Measurements from ENCODE around the gene DCTN4. TPM values are rescaled to one million over a fixed set of nuclear protein-coding genes. Genes with fewer than 3 reads are reported as not detected.
A peak's percentile ranks its signal among the peaks of the same experiment; 100 is the strongest.

DCTN4 gene
- total and polyA plus RNA-seq, 9 of the 15 experiments (the other 6 are each of a cell fraction or from before 2014, with no cell fraction given), result 20.4 to 64.9 (median 49.9) TPM

- TF ChIP-seq, protein P1, sequence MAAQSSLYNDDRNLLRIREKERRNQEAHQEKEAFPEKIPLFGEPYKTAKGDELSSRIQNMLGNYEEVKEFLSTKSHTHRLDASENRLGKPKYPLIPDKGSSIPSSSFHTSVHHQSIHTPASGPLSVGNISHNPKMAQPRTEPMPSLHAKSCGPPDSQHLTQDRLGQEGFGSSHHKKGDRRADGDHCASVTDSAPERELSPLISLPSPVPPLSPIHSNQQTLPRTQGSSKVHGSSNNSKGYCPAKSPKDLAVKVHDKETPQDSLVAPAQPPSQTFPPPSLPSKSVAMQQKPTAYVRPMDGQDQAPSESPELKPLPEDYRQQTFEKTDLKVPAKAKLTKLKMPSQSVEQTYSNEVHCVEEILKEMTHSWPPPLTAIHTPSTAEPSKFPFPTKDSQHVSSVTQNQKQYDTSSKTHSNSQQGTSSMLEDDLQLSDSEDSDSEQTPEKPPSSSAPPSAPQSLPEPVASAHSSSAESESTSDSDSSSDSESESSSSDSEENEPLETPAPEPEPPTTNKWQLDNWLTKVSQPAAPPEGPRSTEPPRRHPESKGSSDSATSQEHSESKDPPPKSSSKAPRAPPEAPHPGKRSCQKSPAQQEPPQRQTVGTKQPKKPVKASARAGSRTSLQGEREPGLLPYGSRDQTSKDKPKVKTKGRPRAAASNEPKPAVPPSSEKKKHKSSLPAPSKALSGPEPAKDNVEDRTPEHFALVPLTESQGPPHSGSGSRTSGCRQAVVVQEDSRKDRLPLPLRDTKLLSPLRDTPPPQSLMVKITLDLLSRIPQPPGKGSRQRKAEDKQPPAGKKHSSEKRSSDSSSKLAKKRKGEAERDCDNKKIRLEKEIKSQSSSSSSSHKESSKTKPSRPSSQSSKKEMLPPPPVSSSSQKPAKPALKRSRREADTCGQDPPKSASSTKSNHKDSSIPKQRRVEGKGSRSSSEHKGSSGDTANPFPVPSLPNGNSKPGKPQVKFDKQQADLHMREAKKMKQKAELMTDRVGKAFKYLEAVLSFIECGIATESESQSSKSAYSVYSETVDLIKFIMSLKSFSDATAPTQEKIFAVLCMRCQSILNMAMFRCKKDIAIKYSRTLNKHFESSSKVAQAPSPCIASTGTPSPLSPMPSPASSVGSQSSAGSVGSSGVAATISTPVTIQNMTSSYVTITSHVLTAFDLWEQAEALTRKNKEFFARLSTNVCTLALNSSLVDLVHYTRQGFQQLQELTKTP (IDR thresholded peaks at IDR 0.05; ENCODE audit: low read depth in 1 of 2, partially characterized antibody in 2 of 2), result no peak
- TF ChIP-seq BACH1 (tag; IDR thresholded peaks at IDR 0.05), result 0 out of 2 replicates have a peak, but pooled peaks have one; percentile 8
- TF ChIP-seq DIDO1 (tag; IDR thresholded peaks at IDR 0.05; ENCODE audit: low read depth), result no peak
- no peak for TF ChIP-seq NR4A1 (CRISPR knock-in tag; IDR thresholded peaks at IDR 0.05)
- 0 out of 2 replicates have a peak, but pooled peaks have one; percentile 11 for TF ChIP-seq NR4A1 (tag; IDR thresholded peaks at IDR 0.05)
- TF ChIP-seq CTCF (IDR thresholded peaks at IDR 0.05 in 2 of 3, conservative IDR thresholded peaks at IDR 0.05 in 1 of 3; ENCODE audit: insufficient read depth in 2 of 3, low read depth in 1 of 3, low read length in 3 of 3), result no peak
- TF ChIP-seq FOXA1 (IDR thresholded peaks at IDR 0.05; ENCODE audit: borderline replicate concordance), result no peak
- no peak for TF ChIP-seq KAT7 (CRISPR knock-in tag; IDR thresholded peaks at IDR 0.05; ENCODE audit: borderline replicate concordance)
- TF ChIP-seq ZNF512 (tag; IDR thresholded peaks at IDR 0.05), result no peak
- TF ChIP-seq, protein P2, sequence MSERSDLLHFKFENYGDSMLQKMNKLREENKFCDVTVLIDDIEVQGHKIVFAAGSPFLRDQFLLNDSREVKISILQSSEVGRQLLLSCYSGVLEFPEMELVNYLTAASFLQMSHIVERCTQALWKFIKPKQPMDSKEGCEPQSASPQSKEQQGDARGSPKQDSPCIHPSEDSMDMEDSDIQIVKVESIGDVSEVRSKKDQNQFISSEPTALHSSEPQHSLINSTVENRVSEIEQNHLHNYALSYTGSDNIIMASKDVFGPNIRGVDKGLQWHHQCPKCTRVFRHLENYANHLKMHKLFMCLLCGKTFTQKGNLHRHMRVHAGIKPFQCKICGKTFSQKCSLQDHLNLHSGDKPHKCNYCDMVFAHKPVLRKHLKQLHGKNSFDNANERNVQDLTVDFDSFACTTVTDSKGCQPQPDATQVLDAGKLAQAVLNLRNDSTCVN (CRISPR knock-in tag; IDR thresholded peaks at IDR 0.05), result no peak
These were observed 19.3 kb upstream of the DCTN4 start (continued) for GRCh38 chr5:150778088-150778516.
